ENCODE data around the gene CFAP44.
"Not testable (repeated sequence)": the region's sequence is repeated elsewhere in the genome, so short reads cannot be mapped to it uniquely, and the experiment has no call there.

CFAP44 gene

GRCh38 chr3:113441051-113441770 lies at the start of gene CFAP44:
Gene CFAP44 (minus strand): TSS chr3:113441493. CDS start chr3:113433664, 7,829 bp downstream.
- DNase-seq, result peak; percentile 79
- in situ Hi-C loops (cut with HindIII; ENCODE audit: low pct_ligation_motif_present, low pct_unique_long_range_greater_than_20kb, low sequenced_read_pairs), result no loop called here

- no peak for DNase-seq
- in situ Hi-C loops (cut with HindIII; ENCODE audit: low pct_ligation_motif_present, low pct_unique_long_range_greater_than_20kb, low sequenced_read_pairs), result no loop called here
Observed at GRCh38 chr3:113485161-113485609, 43.9 kb upstream of the CFAP44 start.

GRCh38 chr3:113468539-113468938 lies 27.2 kb upstream of the CFAP44 start:
- DNase-seq, result no peak
- in situ Hi-C loops (cut with HindIII; ENCODE audit: low pct_ligation_motif_present, low pct_unique_long_range_greater_than_20kb, low sequenced_read_pairs), result no loop called here

- no peak for DNase-seq
- in situ Hi-C loops (cut with HindIII; ENCODE audit: low pct_ligation_motif_present, low pct_unique_long_range_greater_than_20kb, low sequenced_read_pairs), result no loop called here
Observed at GRCh38 chr3:113461488-113461887, 20.2 kb upstream of the CFAP44 start.

GRCh38 chr3:113458554-113458953 lies 17.3 kb upstream of the CFAP44 start:
- DNase-seq; in situ Hi-C loops (cut with HindIII; ENCODE audit: low pct_ligation_motif_present, low pct_unique_long_range_greater_than_20kb, low sequenced_read_pairs): not testable (repeated sequence)

- no peak for DNase-seq
- in situ Hi-C loops (cut with HindIII; ENCODE audit: low pct_ligation_motif_present, low pct_unique_long_range_greater_than_20kb, low sequenced_read_pairs), result no loop called here
Observed at GRCh38 chr3:113455446-113455845, 14.2 kb upstream of the CFAP44 start.

GRCh38 chr3:113454630-113455029 lies 13.3 kb upstream of the CFAP44 start:
- in situ Hi-C loops (cut with HindIII; ENCODE audit: low pct_ligation_motif_present, low pct_unique_long_range_greater_than_20kb, low sequenced_read_pairs), result no loop called here
- DNase-seq, result no peak

GRCh38 chr3:113454057-113454456 lies 12.8 kb upstream of the CFAP44 start:
- no peak for DNase-seq
- in situ Hi-C loops (cut with HindIII; ENCODE audit: low pct_ligation_motif_present, low pct_unique_long_range_greater_than_20kb, low sequenced_read_pairs), result no loop called here

- no peak for DNase-seq
Observed at GRCh38 chr3:113450911-113451310, 9.6 kb upstream of the CFAP44 start.

GRCh38 chr3:113439606-113440005 lies 1.7 kb downstream of the CFAP44 start:
- in situ Hi-C loops (cut with HindIII; ENCODE audit: low pct_ligation_motif_present, low pct_unique_long_range_greater_than_20kb, low sequenced_read_pairs), result no loop called here
- no peak for DNase-seq

More at GRCh38 chr3:113450911-113451310, 9.6 kb upstream of the CFAP44 start:
- in situ Hi-C loops (cut with HindIII; ENCODE audit: low pct_ligation_motif_present, low pct_unique_long_range_greater_than_20kb, low sequenced_read_pairs), result no loop called here

GRCh38 chr3:113438224-113438623 lies 3.1 kb downstream of the CFAP44 start:
- DNase-seq, result no peak
- in situ Hi-C loops (cut with HindIII; ENCODE audit: low pct_ligation_motif_present, low pct_unique_long_range_greater_than_20kb, low sequenced_read_pairs), result no loop called here

- in situ Hi-C loops (cut with HindIII; ENCODE audit: low pct_ligation_motif_present, low pct_unique_long_range_greater_than_20kb, low sequenced_read_pairs), result no loop called here
- no peak for DNase-seq
Observed at GRCh38 chr3:113437411-113437810, 3.9 kb downstream of the CFAP44 start.

- in situ Hi-C loops (cut with HindIII; ENCODE audit: low pct_ligation_motif_present, low pct_unique_long_range_greater_than_20kb, low sequenced_read_pairs), result no loop called here
- DNase-seq, result no peak
Observed at GRCh38 chr3:113436809-113437208, 4.5 kb downstream of the CFAP44 start.

GRCh38 chr3:113431811-113432210 lies 9.5 kb downstream of the CFAP44 start:
- in situ Hi-C loops (cut with HindIII; ENCODE audit: low pct_ligation_motif_present, low pct_unique_long_range_greater_than_20kb, low sequenced_read_pairs), result no loop called here
- DNase-seq, result no peak

- in situ Hi-C loops (cut with HindIII; ENCODE audit: low pct_ligation_motif_present, low pct_unique_long_range_greater_than_20kb, low sequenced_read_pairs), result no loop called here
- no peak for DNase-seq
Observed at GRCh38 chr3:113428581-113428980, 12.7 kb downstream of the CFAP44 start.

- DNase-seq, result no peak
- in situ Hi-C loops (cut with HindIII; ENCODE audit: low pct_ligation_motif_present, low pct_unique_long_range_greater_than_20kb, low sequenced_read_pairs), result no loop called here
Observed at GRCh38 chr3:113423699-113424098, 17.6 kb downstream of the CFAP44 start.

GRCh38 chr3:113421082-113421481 lies 20.2 kb downstream of the CFAP44 start:
- no peak for DNase-seq
- in situ Hi-C loops (cut with HindIII; ENCODE audit: low pct_ligation_motif_present, low pct_unique_long_range_greater_than_20kb, low sequenced_read_pairs), result no loop called here

- no peak for DNase-seq
- in situ Hi-C loops (cut with HindIII; ENCODE audit: low pct_ligation_motif_present, low pct_unique_long_range_greater_than_20kb, low sequenced_read_pairs), result no loop called here
Observed at GRCh38 chr3:113409676-113410075, 31.6 kb downstream of the CFAP44 start.

- in situ Hi-C loops (cut with HindIII; ENCODE audit: low pct_ligation_motif_present, low pct_unique_long_range_greater_than_20kb, low sequenced_read_pairs), result no loop called here
Observed at GRCh38 chr3:113405180-113405579, 36.1 kb downstream of the CFAP44 start.

GRCh38 chr3:113404637-113405036 lies 36.7 kb downstream of the CFAP44 start:
- DNase-seq, result no peak
- in situ Hi-C loops (cut with HindIII; ENCODE audit: low pct_ligation_motif_present, low pct_unique_long_range_greater_than_20kb, low sequenced_read_pairs), result no loop called here

More at GRCh38 chr3:113405180-113405579, 36.1 kb downstream of the CFAP44 start:
- no peak for DNase-seq

Measured in ACHN (cell line).